Hematopoietic multipotent progenitor cell treated with erythropoietin and hydrocortisone succinate and interleukin-3 and kit ligand, for 15 days (in vitro differentiated cells): ENCODE data around the gene DDAH1.

Source experiments
- DNase-seq: peaks from one replicate; pipeline ENCODE4 v3.0.0-alpha.2; 2015; ENCODE audit warnings: low spot score

Gene DDAH1

GRCh38 chr1:85274969-85275453 lies 189.9 kb downstream of the DDAH1 start:
- DNase-seq = no peak

GRCh38 chr1:85273397-85273796 lies 191.6 kb downstream of the DDAH1 start:
- DNase-seq = no peak

GRCh38 chr1:85268801-85269585 lies 196.0 kb downstream of the DDAH1 start:
- no peak for DNase-seq
